RPMI7951 (cell line): Measurements from ENCODE around the gene ISCU. TPM values are rescaled to one million over a fixed set of nuclear protein-coding genes. Genes with fewer than 3 reads are reported as not detected.

ENCODE experiments used
- DNase-seq: peaks from one replicate; pipeline ENCODE4 v3.0.0-alpha.2; 2012; ENCODE audit warnings: low read depth
- total RNA-seq: library from RNA; depleted of rRNA; stranded (reverse); fragments of >200 nt; shearing (Covaris generic); gene quantifications from 2 replicates; pipeline ENCODE4 v1.2.3, GENCODE V29; 2014; rRNA removed

ISCU gene
- 120 and 127 TPM in 2 replicates for total RNA-seq

GRCh38 chr12:108562348-108563135 is at the start of gene ISCU:
ISCU (plus strand) TSS chr12:108562596; CDS start chr12:108562623, 27 bp downstream.
- DNase-seq: peak; percentile 94

- no peak for DNase-seq
Observed at GRCh38 chr12:108514468-108514972, 47.9 kb upstream of the ISCU start.

DNA sequence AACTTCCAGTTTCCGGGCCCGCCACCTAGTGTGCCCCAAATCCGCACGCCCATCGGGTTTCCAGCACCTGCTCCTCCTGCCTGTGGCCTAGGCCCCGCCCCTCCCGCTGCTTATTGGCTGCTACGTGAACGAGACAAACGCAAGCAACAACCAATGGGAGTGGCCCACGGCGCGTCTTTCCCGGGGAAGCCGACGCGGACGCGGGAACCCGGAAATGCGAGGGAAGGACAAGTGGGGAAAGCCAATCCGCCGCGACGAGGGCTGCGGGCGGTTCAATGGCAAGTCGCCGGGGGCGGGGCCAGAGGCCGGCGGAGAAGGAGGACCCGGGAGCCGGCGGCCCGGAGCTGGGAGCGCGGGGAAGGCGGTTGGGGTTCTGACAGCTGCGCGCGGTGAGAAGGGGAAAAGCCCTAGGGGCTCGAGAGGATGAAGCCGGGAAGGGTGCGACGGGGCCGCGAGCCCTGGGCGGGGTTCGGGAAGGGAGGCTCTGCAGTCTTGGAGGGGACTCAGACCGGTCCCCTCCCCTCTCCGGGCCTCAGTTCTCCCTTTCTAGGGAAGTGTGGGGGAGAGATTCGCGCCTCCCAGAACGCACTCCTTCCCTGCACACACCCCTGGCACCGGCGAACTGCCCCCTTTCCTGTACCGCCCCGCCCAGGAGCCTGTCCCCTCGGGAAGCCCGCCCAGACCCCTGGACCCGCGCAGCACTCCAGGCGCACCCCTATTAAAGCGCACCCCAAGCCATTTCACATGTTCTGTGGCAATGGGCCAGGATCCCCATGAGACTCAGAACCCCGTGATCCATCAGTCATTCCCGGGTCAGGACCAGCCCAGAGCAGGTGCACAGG is 47.2 kb upstream of the ISCU start, which contains the start of gene FICD:
FICD (plus strand) TSS at position 305 of the 842 bp plus-strand sequence. CDS start 1,696 bp downstream, outside the sequence.
- DNase-seq: peak; percentile 97

GRCh38 chr12:108515916-108516315 is 46.5 kb upstream of the ISCU start:
- DNase-seq: no peak

GRCh38 chr12:108516511-108517275 is 45.7 kb upstream of the ISCU start:
- DNase-seq: peak; percentile 28

DNA sequence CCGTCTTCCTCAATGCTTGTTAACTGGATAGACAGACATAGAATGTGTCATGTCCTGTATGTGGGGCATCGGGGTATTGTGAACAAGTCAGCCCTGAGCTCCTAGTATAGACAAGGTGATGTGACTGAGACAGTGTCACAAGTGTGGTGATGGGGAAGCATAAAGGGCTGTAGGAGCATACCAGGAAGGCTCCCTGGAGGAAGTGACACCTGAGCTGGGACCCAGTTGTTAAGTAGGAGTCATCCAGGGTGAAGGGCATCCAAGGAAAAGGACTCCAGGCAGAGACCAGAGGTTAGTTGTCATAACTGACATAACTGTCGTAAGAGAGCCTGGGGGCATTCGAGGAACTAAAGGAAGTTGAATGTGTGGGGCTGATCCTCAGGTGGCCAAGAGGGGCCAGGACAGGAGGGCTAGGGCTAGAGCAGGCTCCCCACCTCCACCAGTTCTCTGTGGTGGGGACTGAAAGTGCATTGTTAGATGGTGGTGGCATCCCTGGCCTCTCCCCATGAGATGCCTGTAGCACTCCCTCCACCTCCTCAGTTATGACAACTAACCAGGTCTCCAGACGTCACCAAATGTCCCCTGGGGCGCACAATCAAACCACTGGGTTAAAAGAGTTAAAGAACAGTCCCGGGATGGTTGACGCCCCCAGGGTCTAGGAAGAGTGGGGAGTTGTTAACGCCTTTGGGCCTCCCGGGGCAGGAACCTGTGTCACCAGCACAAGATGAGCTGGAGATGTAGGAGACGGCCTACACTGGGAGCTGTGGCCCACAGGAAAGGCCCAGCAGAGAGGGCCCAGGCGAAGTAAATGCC is 44.9 kb upstream of the ISCU start:
- no peak for DNase-seq

GRCh38 chr12:108518101-108518715 is 44.2 kb upstream of the ISCU start:
- DNase-seq: no peak

DNA sequence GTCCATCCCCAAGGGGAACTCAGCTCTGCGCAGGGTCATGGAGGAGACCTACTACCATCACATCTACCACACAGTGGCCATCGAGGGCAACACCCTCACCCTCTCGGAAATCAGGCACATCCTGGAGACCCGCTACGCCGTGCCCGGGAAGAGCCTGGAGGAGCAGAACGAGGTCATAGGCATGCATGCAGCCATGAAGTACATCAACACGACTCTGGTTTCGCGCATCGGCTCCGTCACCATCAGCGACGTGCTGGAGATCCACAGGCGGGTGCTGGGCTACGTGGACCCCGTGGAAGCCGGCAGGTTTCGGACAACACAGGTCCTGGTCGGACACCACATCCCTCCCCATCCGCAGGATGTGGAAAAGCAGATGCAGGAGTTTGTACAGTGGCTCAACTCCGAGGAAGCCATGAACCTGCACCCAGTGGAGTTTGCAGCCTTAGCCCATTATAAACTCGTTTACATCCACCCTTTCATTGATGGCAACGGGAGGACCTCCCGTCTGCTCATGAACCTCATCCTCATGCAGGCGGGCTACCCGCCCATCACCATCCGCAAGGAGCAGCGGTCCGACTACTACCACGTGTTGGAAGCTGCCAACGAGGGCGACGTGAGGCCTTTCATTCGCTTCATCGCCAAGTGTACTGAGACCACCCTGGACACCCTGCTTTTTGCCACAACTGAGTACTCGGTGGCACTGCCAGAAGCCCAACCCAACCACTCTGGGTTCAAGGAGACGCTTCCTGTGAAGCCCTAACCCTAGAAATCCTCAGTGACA is 43.5 kb upstream of the ISCU start:
- DNase-seq: no peak

DNA sequence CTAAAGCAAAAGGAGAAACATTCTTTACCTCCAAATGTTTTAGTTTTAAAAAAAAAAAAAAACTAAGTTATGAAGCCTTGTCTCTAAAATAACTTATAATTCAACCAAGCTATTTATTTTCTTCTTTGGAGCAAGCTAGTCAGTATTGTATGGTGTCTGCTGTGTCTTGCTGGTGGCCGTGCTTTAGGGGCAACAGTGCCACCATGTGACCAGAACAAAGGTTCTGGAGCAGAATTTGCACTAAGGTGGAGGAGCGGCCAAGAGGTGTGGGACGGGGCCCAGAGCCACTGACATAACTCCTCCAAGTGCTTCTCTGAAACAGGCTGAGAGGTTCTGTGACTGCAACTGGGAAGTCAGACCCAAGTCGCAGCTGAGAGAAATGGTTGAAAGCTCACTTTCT is 42.8 kb upstream of the ISCU start:
- no peak for DNase-seq

GRCh38 chr12:108523365-108523764 is 39.0 kb upstream of the ISCU start:
- DNase-seq: no peak

DNA sequence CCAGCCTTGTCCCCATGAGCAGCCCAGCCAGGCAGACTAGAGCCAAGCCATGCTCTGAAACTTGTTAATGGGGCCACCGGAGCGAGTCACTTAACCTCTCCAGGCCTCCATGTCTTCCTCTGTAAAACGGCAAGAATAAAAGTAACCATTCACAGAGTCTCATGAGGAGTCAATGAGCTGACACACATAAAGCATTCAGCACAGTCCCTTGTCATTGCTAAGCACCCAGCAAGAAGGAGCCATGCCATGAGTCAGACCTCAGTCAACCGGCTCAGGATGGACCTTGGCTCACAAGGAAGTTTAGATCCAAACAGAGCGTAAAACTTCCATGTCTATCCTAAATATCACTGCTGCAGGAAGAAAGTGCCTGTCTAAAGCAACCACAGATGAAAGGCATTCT is 36.7 kb upstream of the ISCU start:
- peak; percentile 63 for DNase-seq

DNA sequence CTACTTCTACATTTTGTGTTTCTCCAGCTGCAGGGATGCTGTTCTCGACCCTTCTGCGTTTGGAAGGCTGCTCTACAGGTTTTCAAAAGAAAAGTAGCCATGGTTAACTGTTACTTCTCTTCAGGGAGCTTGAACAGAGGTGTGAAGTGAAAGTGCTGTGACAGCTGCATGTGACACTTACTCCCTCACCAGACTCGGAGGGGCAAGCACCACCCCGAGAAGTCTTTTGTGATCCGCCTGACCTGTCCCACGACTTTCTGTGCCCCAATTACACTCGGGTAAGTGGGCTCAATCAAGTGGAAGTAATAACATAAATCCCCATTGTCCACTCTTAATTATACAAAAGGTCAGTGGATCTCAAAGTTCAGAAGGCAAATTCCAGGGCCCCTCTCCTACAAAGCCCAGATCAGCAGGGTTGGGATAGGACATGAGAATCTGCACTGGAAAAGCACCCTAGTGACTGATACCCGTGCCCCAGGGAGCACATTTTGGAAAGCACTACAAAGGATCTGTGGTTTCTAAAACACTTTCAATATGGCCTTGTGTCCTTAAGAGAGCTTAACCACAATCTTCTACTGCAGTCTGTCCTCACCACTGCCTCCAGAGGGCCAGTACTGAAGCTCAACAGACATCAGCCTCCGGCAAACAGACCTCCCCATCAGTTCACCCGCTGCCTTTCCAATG is 35.8 kb upstream of the ISCU start:
- peak; percentile 84 for DNase-seq

- DNase-seq: no peak
Observed at GRCh38 chr12:108527166-108527496, 35.3 kb upstream of the ISCU start.

DNA sequence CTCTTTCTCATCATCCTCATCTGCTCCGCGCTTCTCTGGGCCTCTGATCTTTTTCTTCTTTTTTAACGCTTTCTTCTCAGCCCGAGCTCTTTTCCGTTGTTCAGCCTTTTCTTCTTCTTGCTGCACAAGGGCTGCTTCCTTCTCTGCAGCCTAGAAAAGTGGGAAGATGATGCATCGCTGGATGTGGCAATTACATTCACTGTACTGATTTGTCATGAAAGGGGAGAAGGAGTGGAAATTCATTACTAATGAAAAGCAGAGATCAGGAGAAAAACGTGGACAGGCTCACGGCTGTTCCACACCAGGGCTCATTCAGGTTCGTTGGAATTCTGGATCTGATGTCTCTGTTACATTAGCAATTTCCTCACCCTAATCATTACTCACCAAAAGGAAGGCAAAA is 32.2 kb upstream of the ISCU start:
- no peak for DNase-seq

- DNase-seq: no peak
Observed at GRCh38 chr12:108531929-108532848, 30.2 kb upstream of the ISCU start.

DNA sequence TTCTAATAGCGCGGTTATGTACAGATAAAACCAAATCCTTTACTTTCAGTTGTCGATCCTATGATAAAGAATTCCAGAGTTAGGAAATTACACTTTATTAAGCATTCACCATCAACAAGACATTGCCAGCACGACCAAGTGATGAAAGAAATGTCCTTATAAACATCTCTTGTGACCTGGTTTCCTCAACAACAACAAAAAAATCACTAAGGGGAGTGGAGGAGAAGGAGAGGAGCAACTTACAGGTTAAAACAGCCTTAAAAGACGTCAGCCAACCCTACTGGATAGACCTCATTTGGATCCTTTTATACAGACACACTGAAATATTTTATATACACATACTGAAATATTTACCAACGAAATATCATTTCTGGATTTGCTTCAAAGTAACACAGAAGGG is 24.2 kb upstream of the ISCU start:
- DNase-seq: no peak

DNA sequence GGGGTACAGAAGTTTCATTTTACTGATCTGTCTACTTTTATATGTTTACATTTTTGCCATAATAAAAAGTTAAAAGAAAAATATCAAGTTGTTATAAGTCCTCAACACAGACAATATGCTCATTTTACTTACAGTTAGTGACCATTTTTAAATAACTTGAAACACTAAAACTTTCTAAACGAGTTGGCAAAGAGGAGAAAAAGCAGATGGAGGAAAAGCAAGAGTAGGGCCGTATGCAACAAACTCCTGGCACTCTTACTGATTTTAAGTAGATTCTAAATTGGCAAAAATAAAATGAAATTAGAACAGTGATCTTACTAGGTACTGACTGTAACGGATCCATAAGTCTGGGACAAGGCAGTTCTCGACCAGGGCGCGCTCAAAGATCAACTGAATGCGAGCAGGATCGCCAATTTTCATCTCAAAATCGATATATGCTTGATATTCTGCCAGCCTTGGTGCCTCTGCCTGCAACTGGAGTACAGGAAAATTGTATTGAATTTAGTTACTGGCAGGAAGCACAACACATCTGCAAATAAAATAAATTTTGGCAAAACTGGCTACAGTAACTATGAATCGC is 23.7 kb upstream of the ISCU start:
- DNase-seq: no peak

DNA sequence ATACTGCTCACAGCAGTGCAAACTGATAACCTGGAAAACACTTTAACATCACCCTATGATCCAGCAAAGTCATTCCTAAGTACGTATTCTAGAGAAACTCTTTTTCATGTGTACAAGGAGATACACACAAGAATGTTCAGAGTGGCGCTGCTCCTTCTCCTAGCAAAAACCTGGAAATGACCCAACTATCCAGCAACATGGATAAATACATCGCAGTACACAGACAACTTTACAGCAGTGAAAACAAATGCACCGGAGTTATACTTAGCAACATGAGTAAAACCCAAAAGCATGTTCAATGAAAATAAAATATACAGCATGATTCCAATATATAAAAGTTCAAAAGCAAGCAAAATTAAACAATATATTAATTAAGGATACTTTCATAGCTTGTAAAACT is 20.1 kb upstream of the ISCU start:
- no peak for DNase-seq
